H9 (cell line): ENCODE measurements around the gene RAP1GAP2. TPM values are rescaled to one million over a fixed set of nuclear protein-coding genes. Genes with fewer than 3 reads are reported as not detected.

Experiments
- DNase-seq: peaks from one replicate; pipeline ENCODE4 v3.0.0-alpha.2; 2017
- H2AFZ ChIP-seq: one replicate; pipeline ENCODE4 v1.6.1; 2013; ENCODE audit warnings: mild to moderate bottlenecking, low read length, control low read depth, moderate library complexity
- H2AK5ac ChIP-seq: 2 replicates; pipeline ENCODE4 v1.6.1; 2013; ENCODE audit warnings: low read length, control low read depth, mixed read lengths; ENCODE audit not compliant: insufficient read length
- H2BK120ac ChIP-seq: one replicate; pipeline ENCODE4 v1.6.1; 2013; ENCODE audit warnings: low read depth, mild to moderate bottlenecking, low read length, control low read depth, inconsistent platforms; ENCODE audit not compliant: poor library complexity, severe bottlenecking
- H2BK12ac ChIP-seq: 2 replicates; pipeline ENCODE4 v1.6.1; 2013; ENCODE audit warnings: low read length, control low read depth, mixed read lengths, low read depth; ENCODE audit not compliant: insufficient read length
- H2BK15ac ChIP-seq: 2 replicates; pipeline ENCODE4 v1.6.1; 2013; ENCODE audit warnings: low read depth, low read length, control low read depth
- H2BK20ac ChIP-seq: one replicate; pipeline ENCODE4 v1.6.1; 2013; ENCODE audit warnings: low read depth, mild to moderate bottlenecking, low read length, control low read depth, inconsistent platforms; ENCODE audit not compliant: poor library complexity, severe bottlenecking
- H2BK5ac ChIP-seq: 2 replicates; pipeline ENCODE4 v1.6.1; 2013; ENCODE audit warnings: low read length, control low read depth, mixed read lengths; ENCODE audit not compliant: insufficient read length
- H3K14ac ChIP-seq: 2 replicates; pipeline ENCODE4 v1.6.1; 2013; ENCODE audit warnings: low read length, control low read depth; ENCODE audit not compliant: insufficient read depth
- H3K18ac ChIP-seq: 2 replicates; pipeline ENCODE4 v1.6.1; 2013; ENCODE audit warnings: low read depth, mild to moderate bottlenecking, mixed read lengths, low read length, control low read depth; ENCODE audit not compliant: insufficient read length
- H3K23ac ChIP-seq: 2 replicates; pipeline ENCODE4 v1.6.1; 2013; ENCODE audit warnings: low read length, control low read depth, mixed read lengths, low read depth; ENCODE audit not compliant: insufficient read length
- H3K23me2 ChIP-seq: 2 replicates; pipeline ENCODE4 v1.6.1; 2013; ENCODE audit warnings: low read depth, mild to moderate bottlenecking, mixed read lengths, low read length, control low read depth; ENCODE audit not compliant: insufficient read length, poor library complexity, severe bottlenecking
- H3K27ac ChIP-seq: 2 replicates; pipeline ENCODE4 v1.5.1; 2013; ENCODE audit warnings: low read length, control low read depth, mixed read lengths, low read depth; ENCODE audit not compliant: insufficient read length
- H3K27me3 ChIP-seq: 2 replicates; pipeline ENCODE4 v1.6.1; 2013; ENCODE audit warnings: low read length, control low read depth, inconsistent platforms; ENCODE audit not compliant: insufficient read depth
- H3K4ac ChIP-seq: 2 replicates; pipeline ENCODE4 v1.6.1; 2013; ENCODE audit warnings: low read depth, mild to moderate bottlenecking, control low read depth, inconsistent platforms, low read length, moderate library complexity
- H3K4me1 ChIP-seq: 2 replicates; pipeline ENCODE4 v1.6.1; 2013; ENCODE audit warnings: low read length, control low read depth, inconsistent platforms; ENCODE audit not compliant: insufficient read depth
- H3K4me2 ChIP-seq: 2 replicates; pipeline ENCODE4 v1.6.1; 2013; ENCODE audit warnings: low read length, control low read depth, mixed read lengths; ENCODE audit not compliant: insufficient read length, insufficient read depth
- H3K56ac ChIP-seq: 2 replicates; pipeline ENCODE4 v1.6.1; 2013; ENCODE audit warnings: low read depth, mild to moderate bottlenecking, mixed read lengths, low read length, control low read depth; ENCODE audit not compliant: insufficient read length
- H3K79me1 ChIP-seq: 2 replicates; pipeline ENCODE4 v1.6.1; 2013; ENCODE audit warnings: low read depth, mild to moderate bottlenecking, moderate library complexity, low read length, control low read depth, inconsistent platforms; ENCODE audit not compliant: insufficient read depth, poor library complexity, severe bottlenecking
- H3K79me2 ChIP-seq: 2 replicates; pipeline ENCODE4 v1.6.1; 2013; ENCODE audit warnings: low read length, control low read depth, inconsistent platforms; ENCODE audit not compliant: insufficient read depth
- H3K9ac ChIP-seq: 2 replicates; pipeline ENCODE4 v1.6.1; 2013; ENCODE audit warnings: low read length, control low read depth, mixed read lengths; ENCODE audit not compliant: insufficient read length; ENCODE audit errors: extremely low read depth
- H3K9me3 ChIP-seq: one replicate; pipeline ENCODE4 v1.6.1; 2013; ENCODE audit warnings: low read depth, low read length, inconsistent platforms; ENCODE audit not compliant: control insufficient read depth
- H3T11ph ChIP-seq: one replicate; pipeline ENCODE4 v1.6.1; 2013; ENCODE audit warnings: mild to moderate bottlenecking, low read length, control low read depth, inconsistent platforms
- H4K20me1 ChIP-seq: one replicate; pipeline ENCODE4 v1.6.1; 2013; ENCODE audit not compliant: control insufficient read depth, insufficient read length, insufficient read depth
- H4K5ac ChIP-seq: 2 replicates; pipeline ENCODE4 v1.6.1; 2013; ENCODE audit warnings: low read depth, mild to moderate bottlenecking, mixed read lengths, low read length, control low read depth; ENCODE audit not compliant: insufficient read length
- H4K8ac ChIP-seq: replicated peaks from 2 replicates; pipeline ENCODE4 v1.6.1; 2013; ENCODE audit warnings: low read length, control low read depth, mixed read lengths, low read depth; ENCODE audit not compliant: insufficient read length
- H4K91ac ChIP-seq: 2 replicates; pipeline ENCODE4 v1.6.1; 2013; ENCODE audit warnings: low read depth, mild to moderate bottlenecking, moderate library complexity, mixed read lengths, low read length, control low read depth; ENCODE audit not compliant: insufficient read length
- H3K27ac Mint-ChIP-seq, 3 experiments: 2 replicates in 2 of 3; 3 replicates in 1 of 3; pipeline ENCODE4 v1.8.0; 2020 to 2021; ENCODE audit warnings: mixed read lengths in 3 of 3, mild to moderate bottlenecking in 1 of 3, moderate library complexity in 1 of 3
- H3K27me3 Mint-ChIP-seq: 2 replicates; pipeline ENCODE4 v1.8.0; 2021; ENCODE audit warnings: low read depth, mild to moderate bottlenecking, moderate library complexity, mixed read lengths
- H3K36me3 Mint-ChIP-seq, 3 experiments: 2 replicates in 2 of 3; 3 replicates in 1 of 3; pipeline ENCODE4 v1.8.0; 2020 to 2021; ENCODE audit warnings: low read depth in 3 of 3, mixed read lengths in 3 of 3; ENCODE audit not compliant: insufficient read depth in 1 of 3
- H3K4me1 Mint-ChIP-seq, 2 experiments: 2 replicates each; pipeline ENCODE4 v1.8.0; 2020; ENCODE audit warnings: mixed read lengths in 2 of 2
- H3K4me3 Mint-ChIP-seq, 2 experiments: 2 replicates in 1 of 2; 3 replicates in 1 of 2; pipeline ENCODE4 v1.8.0; 2020 to 2021; ENCODE audit warnings: mild to moderate bottlenecking in 2 of 2, mixed read lengths in 2 of 2, moderate library complexity in 1 of 2
- H3K9me3 Mint-ChIP-seq, 2 experiments: 2 replicates in 1 of 2; 3 replicates in 1 of 2; pipeline ENCODE4 v1.8.0; 2020; ENCODE audit warnings: mild to moderate bottlenecking in 2 of 2, mixed read lengths in 2 of 2, moderate library complexity in 1 of 2
- WGBS: extraction: QIAGEN DNeasy Blood & Tissue Kit; methylation state at CpG from one replicate; pipeline ENCODE4 v1.1.7; 2013; ENCODE audit warnings: missing lambda C conversion rate, low lambda C conversion rate, mixed read lengths; ENCODE audit not compliant: insufficient read length; ENCODE audit errors: extremely low coverage; 5-methylcytosine and 5-hydroxymethylcytosine counted together
- long read RNA-seq: library from polyadenylated mRNA; unstranded; transcript quantifications from one replicate; pipeline ENCODE4 v2.0.0, GENCODE V29; 2020
- total RNA-seq: library from RNA; stranded (reverse); gene quantifications from 2 replicates; pipeline ENCODE4 v1.2.1, GENCODE V29; 2021
- TF ChIP-seq, protein P1 (sequence below): fragments of 200-600 bp; sonication (generic); conservative IDR thresholded peaks from 3 replicates; pipeline ENCODE4 v1.8.0; 2021; ENCODE audit warnings: antibody characterized with exemption, mild to moderate bottlenecking

The RAP1GAP2 gene
- 32.2 and 33.8 TPM in 2 replicates for total RNA-seq
- long read RNA-seq, full-length matches to known transcripts = 4 of 10 reads
- long read RNA-seq, partial matches to known transcripts = 1 of 10 reads
- long read RNA-seq, other reads (novel, unspliced or antisense) = 5 of 10 reads

DNA sequence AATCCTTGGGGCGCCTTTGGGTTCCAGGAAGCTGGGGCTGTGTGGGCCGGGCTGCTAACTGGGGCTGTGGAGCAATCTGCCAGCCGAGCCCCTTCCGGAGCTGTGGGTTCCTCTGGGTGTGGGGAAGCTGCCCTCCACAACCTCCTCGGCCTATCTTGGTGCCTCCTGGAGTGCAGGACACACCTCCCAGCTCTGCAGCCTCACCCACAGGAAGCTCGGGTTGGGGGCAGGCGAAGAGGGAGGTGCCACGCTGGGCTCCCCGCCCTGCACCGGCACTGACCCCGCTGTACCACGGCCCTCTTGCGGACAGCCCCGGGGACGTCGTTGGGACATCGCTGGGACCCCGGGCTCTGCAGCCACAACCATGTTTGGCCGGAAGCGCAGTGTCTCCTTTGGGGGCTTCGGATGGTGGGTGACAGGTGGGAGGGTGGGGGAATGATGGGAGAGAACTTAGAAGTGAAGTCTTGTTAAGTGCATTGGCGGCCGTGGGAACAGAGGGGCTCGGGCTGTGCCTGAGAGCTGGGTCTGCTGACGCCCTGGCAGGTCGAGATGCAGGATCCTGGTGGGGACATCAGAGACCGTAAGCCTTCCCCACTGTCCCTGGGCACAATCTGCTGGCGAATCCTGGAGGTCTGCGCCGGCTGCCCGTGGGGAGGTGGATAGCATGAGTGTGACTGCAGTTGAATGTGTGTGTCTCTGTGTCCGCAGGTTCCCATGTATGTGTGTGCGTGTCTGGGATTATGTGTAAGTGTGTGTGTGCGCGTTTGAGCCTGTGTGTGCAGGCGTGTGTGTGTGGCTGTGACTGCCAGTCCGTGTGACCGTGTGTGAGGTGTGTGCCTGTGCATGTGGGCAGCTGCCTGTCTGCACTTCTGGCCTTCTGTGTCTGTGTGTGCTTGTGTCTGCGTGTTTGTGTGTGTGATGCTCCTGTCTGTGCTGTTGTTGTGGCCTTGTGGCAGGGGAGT is at the start of gene RAP1GAP2:
TSS of gene RAP1GAP2 (plus strand) at position 275 of the 962 bp plus-strand sequence. CDS start at position 365, 90 bp downstream.
- Mint-ChIP-seq H3K27ac (no peak within 1 kb of the TSS; a peak in 2 of 7 replicates), H3K4me3 (no peak within 1 kb of the TSS), H3K4me1 (peaks cover 19 to 27% of the 10 kb centered on the region in 2 experiments), H3K9me3 (no peaks in the 10 kb centered on the region), H3K36me3 (no peaks in the 10 kb centered on the region; a peak in 1 of 7 replicates), H3K27me3 (no peaks in the 10 kb centered on the region)
- DNase-seq = no peak
- WGBS = no CpG with 5 or more reads among the region's 39 CpGs
- Histone ChIP-seq H3T11ph (no peak within 1 kb of the TSS), H4K5ac (peak within 1 kb of the TSS; percentile 59), H3K4me2 (no peak within 1 kb of the TSS), H3K4me1 (no peaks in the 10 kb centered on the region), H3K9me3 (no peaks in the 10 kb centered on the region), H4K20me1 (peaks cover 5% of the 10 kb centered on the region), H3K23ac (peak within 1 kb of the TSS; percentile 15), H2BK15ac (no peak within 1 kb of the TSS), H3K9ac (no peak within 1 kb of the TSS), H4K91ac (no peak within 1 kb of the TSS), H3K79me1 (no peaks in the 10 kb centered on the region), H2AK5ac (no peak within 1 kb of the TSS), H3K18ac (no peak within 1 kb of the TSS), H2BK12ac (no peak within 1 kb of the TSS), H3K4ac (no peak within 1 kb of the TSS), H3K27ac (no peak within 1 kb of the TSS), H2BK5ac (no peak within 1 kb of the TSS), H4K8ac (peak within 1 kb of the TSS; percentile 44), H3K27me3 (no peaks in the 10 kb centered on the region), H2BK20ac (no peak within 1 kb of the TSS), H3K56ac (no peak within 1 kb of the TSS), H3K79me2 (no peaks in the 10 kb centered on the region), H2BK120ac (no peak within 1 kb of the TSS), H3K23me2 (no peaks in the 10 kb centered on the region), H2AFZ (no peak within 1 kb of the TSS), H3K14ac (peak within 1 kb of the TSS; percentile 16; the same call in 1 of the 2 replicates)
- TF ChIP-seq, protein P1, sequence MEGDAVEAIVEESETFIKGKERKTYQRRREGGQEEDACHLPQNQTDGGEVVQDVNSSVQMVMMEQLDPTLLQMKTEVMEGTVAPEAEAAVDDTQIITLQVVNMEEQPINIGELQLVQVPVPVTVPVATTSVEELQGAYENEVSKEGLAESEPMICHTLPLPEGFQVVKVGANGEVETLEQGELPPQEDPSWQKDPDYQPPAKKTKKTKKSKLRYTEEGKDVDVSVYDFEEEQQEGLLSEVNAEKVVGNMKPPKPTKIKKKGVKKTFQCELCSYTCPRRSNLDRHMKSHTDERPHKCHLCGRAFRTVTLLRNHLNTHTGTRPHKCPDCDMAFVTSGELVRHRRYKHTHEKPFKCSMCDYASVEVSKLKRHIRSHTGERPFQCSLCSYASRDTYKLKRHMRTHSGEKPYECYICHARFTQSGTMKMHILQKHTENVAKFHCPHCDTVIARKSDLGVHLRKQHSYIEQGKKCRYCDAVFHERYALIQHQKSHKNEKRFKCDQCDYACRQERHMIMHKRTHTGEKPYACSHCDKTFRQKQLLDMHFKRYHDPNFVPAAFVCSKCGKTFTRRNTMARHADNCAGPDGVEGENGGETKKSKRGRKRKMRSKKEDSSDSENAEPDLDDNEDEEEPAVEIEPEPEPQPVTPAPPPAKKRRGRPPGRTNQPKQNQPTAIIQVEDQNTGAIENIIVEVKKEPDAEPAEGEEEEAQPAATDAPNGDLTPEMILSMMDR = no peak
